H1 (cell line): ENCODE results near the gene RER1. TPM values are rescaled to one million over a fixed set of nuclear protein-coding genes. Genes with fewer than 3 reads are reported as not detected.

Source experiments
- CTCF ChIA-PET: fragments of 300-600 bp; sonication (Branson Sonifier 250); formaldehyde crosslinking; loops from one replicate; lab custom pipeline; 2021; ENCODE audit not compliant: partially characterized antibody; lab: Charles Lee
- POLR2A ChIA-PET: fragments of 300-600 bp; sonication (Branson Sonifier 250); formaldehyde crosslinking; loops from one replicate; lab custom pipeline; 2021; ENCODE audit warnings: inconsistent platforms; ENCODE audit not compliant: partially characterized antibody; lab: Charles Lee
- DNase-seq, 2 experiments: peaks; one replicate each; pipeline versions ENCODE4 v3.0.0 to v3.0.0-alpha.2; 2010 to 2022; ENCODE audit warnings: low spot score in 2 of 2, low read depth in 1 of 2, mixed read lengths in 1 of 2
- FAIRE-seq: peaks from 2 replicates; lab custom pipeline; 2011; peaks lifted over from hg19 to GRCh38; lab: Jason Lieb, UNC
- H2AFZ ChIP-seq: 2 replicates; pipeline ENCODE4 v1.8.1; 2012; ENCODE audit warnings: low read length, inconsistent platforms
- H2AK5ac ChIP-seq: 2 replicates; pipeline ENCODE4 v1.6.1; 2013; ENCODE audit warnings: low read depth, low read length
- H2BK120ac ChIP-seq: replicated peaks from 2 replicates; pipeline ENCODE3; 2013; ENCODE audit warnings: low read depth, low read length, inconsistent platforms
- H2BK12ac ChIP-seq: 2 replicates; pipeline ENCODE4 v1.6.1; 2013; ENCODE audit warnings: low read depth, low read length
- H2BK15ac ChIP-seq: 2 replicates; pipeline ENCODE4 v1.6.1; 2013; ENCODE audit warnings: low read length
- H2BK20ac ChIP-seq: 2 replicates; pipeline ENCODE4 v1.6.1; 2013; ENCODE audit warnings: low read length
- H2BK5ac ChIP-seq: 2 replicates; pipeline ENCODE4 v1.6.1; 2013; ENCODE audit warnings: low read depth, low read length
- H3K14ac ChIP-seq: 2 replicates; pipeline ENCODE4 v1.6.1; 2013; ENCODE audit warnings: inconsistent platforms; ENCODE audit not compliant: insufficient read length
- H3K18ac ChIP-seq: 2 replicates; pipeline ENCODE4 v1.6.1; 2013; ENCODE audit warnings: low read length; ENCODE audit errors: extremely low read depth
- H3K23ac ChIP-seq: 2 replicates; pipeline ENCODE4 v1.6.1; 2013; ENCODE audit warnings: inconsistent platforms; ENCODE audit not compliant: insufficient read length
- H3K23me2 ChIP-seq: 2 replicates; pipeline ENCODE4 v1.6.1; 2013; ENCODE audit warnings: low read depth, low read length
- H3K27ac ChIP-seq: 2 replicates; pipeline ENCODE4 v1.6.1; 2011; ENCODE audit warnings: low read depth, low read length, inconsistent platforms
- H3K27me3 ChIP-seq, 4 experiments: replicated peaks in 1 of 4; 1 replicate in 1 of 4; 2 replicates in 3 of 4; pipeline versions ENCODE4 v1.6.1 to v1.8.1; 2011 to 2013; ENCODE audit warnings: low read length in 3 of 4, mild to moderate bottlenecking in 3 of 4, inconsistent platforms in 2 of 4, mixed read lengths in 2 of 4, moderate library complexity in 1 of 4; ENCODE audit not compliant: control insufficient read depth in 3 of 4, insufficient read depth in 3 of 4; ENCODE audit errors: extremely low read depth in 1 of 4
- H3K36me3 ChIP-seq, 4 experiments: 2 replicates each; pipeline versions ENCODE4 v1.6.1 to v1.8.1; 2011 to 2013; ENCODE audit warnings: mild to moderate bottlenecking in 4 of 4, low read length in 3 of 4, moderate library complexity in 2 of 4, control low read depth in 1 of 4, inconsistent platforms in 1 of 4; ENCODE audit not compliant: insufficient read depth in 4 of 4, control insufficient read depth in 2 of 4
- H3K4ac ChIP-seq: replicated peaks from 2 replicates; pipeline ENCODE3; 2013; ENCODE audit warnings: low read length, low read depth, mixed read lengths, inconsistent platforms; ENCODE audit not compliant: insufficient read length
- H3K4me1 ChIP-seq, 4 experiments: replicated peaks in 1 of 4; 1 replicate in 1 of 4; 2 replicates in 3 of 4; pipeline versions ENCODE4 v1.6.1 to v1.8.1; 2011 to 2013; ENCODE audit warnings: low read length in 3 of 4, inconsistent platforms in 2 of 4, mixed read lengths in 1 of 4; ENCODE audit not compliant: insufficient read depth in 4 of 4, control insufficient read depth in 3 of 4
- H3K4me2 ChIP-seq, 2 experiments: 2 replicates each; pipeline versions ENCODE4 v1.6.1 to v1.8.1; 2011 to 2013; ENCODE audit warnings: low read depth in 2 of 2, low read length in 2 of 2, control low read depth in 1 of 2, inconsistent platforms in 1 of 2, mild to moderate bottlenecking in 1 of 2; ENCODE audit not compliant: insufficient read depth in 1 of 2
- H3K4me3 ChIP-seq, 4 experiments: fragments of 200-600, 300-600 bp in 1 of 4; sonication (generic), shearing (Covaris generic), sonication (Bioruptor Twin) in 1 of 4; 2 replicates each; pipeline versions ENCODE4 v1.5.1 to v1.8.1; 2011 to 2016; ENCODE audit warnings: low read length in 4 of 4, low read depth in 3 of 4, control low read depth in 2 of 4, inconsistent platforms in 2 of 4, mild to moderate bottlenecking in 2 of 4, mixed read lengths in 1 of 4, moderate library complexity in 1 of 4; ENCODE audit not compliant: insufficient read depth in 2 of 4; ENCODE audit errors: extremely low read depth in 1 of 4
- H3K56ac ChIP-seq: replicated peaks from 2 replicates; pipeline ENCODE3; 2013; ENCODE audit warnings: low read depth, mild to moderate bottlenecking, mixed read lengths, low read length, inconsistent platforms; ENCODE audit not compliant: insufficient read length
- H3K79me1 ChIP-seq: 2 replicates; pipeline ENCODE4 v1.6.1; 2013; ENCODE audit warnings: low read depth, low read length, control low read depth
- H3K79me2 ChIP-seq, 2 experiments: 2 replicates each; pipeline versions ENCODE4 v1.6.1 to v1.8.1; 2012 to 2013; ENCODE audit warnings: low read length in 2 of 2, mild to moderate bottlenecking in 2 of 2, inconsistent platforms in 1 of 2; ENCODE audit not compliant: insufficient read depth in 2 of 2, control insufficient read depth in 1 of 2
- H3K9ac ChIP-seq, 4 experiments: replicated peaks in 1 of 4; 1 replicate in 1 of 4; 2 replicates in 3 of 4; pipeline versions ENCODE4 v1.6.1 to v1.8.1; 2011 to 2013; ENCODE audit warnings: low read depth in 3 of 4, low read length in 3 of 4, control low read depth in 2 of 4, mild to moderate bottlenecking in 2 of 4, moderate library complexity in 2 of 4, inconsistent platforms in 1 of 4; ENCODE audit errors: extremely low read depth in 1 of 4
- H3K9me3 ChIP-seq, 2 experiments: 2 replicates each; pipeline versions ENCODE4 v1.6.1 to v1.8.1; 2012 to 2013; ENCODE audit warnings: mild to moderate bottlenecking in 2 of 2, moderate library complexity in 2 of 2, control low read depth in 1 of 2, inconsistent platforms in 1 of 2, low read depth in 1 of 2, low read length in 1 of 2, mixed read lengths in 1 of 2; ENCODE audit not compliant: insufficient read depth in 2 of 2
- H4K20me1 ChIP-seq, 2 experiments: replicated peaks in 1 of 2; 2 replicates each; pipeline versions ENCODE3 to v1.8.1; 2011 to 2013; ENCODE audit warnings: inconsistent platforms in 2 of 2, low read length in 2 of 2, mild to moderate bottlenecking in 1 of 2; ENCODE audit not compliant: insufficient read depth in 2 of 2, control insufficient read depth in 1 of 2
- H4K5ac ChIP-seq: 2 replicates; pipeline ENCODE4 v1.6.1; 2013; ENCODE audit warnings: low read length, low read depth, mixed read lengths, inconsistent platforms; ENCODE audit not compliant: insufficient read length
- H4K8ac ChIP-seq: 2 replicates; pipeline ENCODE4 v1.8.0; 2013; ENCODE audit warnings: mild to moderate bottlenecking, moderate library complexity, low read length, inconsistent platforms; ENCODE audit not compliant: insufficient read depth; ENCODE audit errors: extremely low read depth
- H4K91ac ChIP-seq: replicated peaks from 2 replicates; pipeline ENCODE3; 2013; ENCODE audit warnings: low read length, mixed read lengths, inconsistent platforms; ENCODE audit not compliant: insufficient read length
- CREB1 ChIP-seq: IDR thresholded peaks from 2 replicates; pipeline ENCODE4 v1.6.1; 2012; ENCODE audit warnings: inconsistent platforms
- CTBP2 ChIP-seq: IDR thresholded peaks from 2 replicates; pipeline ENCODE4 v1.7.0; 2011; ENCODE audit warnings: borderline replicate concordance, mild to moderate bottlenecking, moderate library complexity, mixed read lengths, low read length; ENCODE audit not compliant: insufficient read depth, insufficient read length
- NANOG ChIP-seq: IDR thresholded peaks from 2 replicates; pipeline ENCODE4 v1.6.1; 2011; ENCODE audit warnings: low read length, low read depth, mild to moderate bottlenecking, inconsistent platforms; ENCODE audit not compliant: insufficient read depth, poor library complexity, severe bottlenecking
- RXRA ChIP-seq: IDR thresholded peaks from 2 replicates; pipeline ENCODE4 v1.6.1; 2011; ENCODE audit warnings: low read depth, mild to moderate bottlenecking, low read length, moderate library complexity; ENCODE audit not compliant: insufficient read depth
- SP1 ChIP-seq: IDR thresholded peaks from 2 replicates; pipeline ENCODE4 v1.6.1; 2011; ENCODE audit warnings: low read depth, low read length
- SP2 ChIP-seq: IDR thresholded peaks from 2 replicates; pipeline ENCODE4 v1.6.1; 2012; ENCODE audit warnings: mild to moderate bottlenecking, low read length, inconsistent platforms
- TAF1 ChIP-seq: IDR thresholded peaks from 2 replicates; pipeline ENCODE4 v1.6.1; 2011; ENCODE audit warnings: mild to moderate bottlenecking, low read depth, low read length
- TEAD4 ChIP-seq: IDR thresholded peaks from 2 replicates; pipeline ENCODE4 v1.6.1; 2012; ENCODE audit warnings: low read depth, low read length, inconsistent platforms, mixed read lengths
- ZNF274 ChIP-seq: IDR thresholded peaks from 2 replicates; pipeline ENCODE4 v1.7.0; 2012; ENCODE audit warnings: low read length, borderline replicate concordance; ENCODE audit errors: extremely low read depth
- WGBS, 2 experiments: shearing (Covaris generic) in 1 of 2; methylation state at CpG; one replicate each; pipeline versions ENCODE4 v1.1.6 to v1.1.7; 2013 to 2015; ENCODE audit warnings: low lambda C conversion rate in 2 of 2, mixed read lengths in 2 of 2, inconsistent platforms in 1 of 2, low coverage in 1 of 2, missing lambda C conversion rate in 1 of 2; ENCODE audit not compliant: insufficient replicate concordance in 2 of 2, insufficient coverage in 1 of 2, insufficient read length in 1 of 2; ENCODE audit errors: extremely low coverage in 1 of 2, missing lambda C conversion rate in 1 of 2; 5-methylcytosine and 5-hydroxymethylcytosine counted together
- polyA plus RNA-seq, 7 experiments: library from polyadenylated mRNA; depleted of rRNA in 3 of 7; stranded (reverse) in 5 of 7; unstranded in 2 of 7; fragments of >200 nt in 5 of 7; fragments of 200-250 nt in 2 of 7; gene quantifications; 1 replicate in 5 of 7; 2 replicates in 1 of 7; 4 replicates in 1 of 7; pipeline versions ENCODE4 v1.2.1 to v1.2.3, GENCODE V29; 2011 to 2013; ENCODE audit warnings: missing spikeins in 2 of 7, mixed read lengths in 2 of 7
- total RNA-seq: library from RNA; stranded (reverse); fragmentation: NEBNext Ultra II Directional; extraction: Animal tissue kit (Norgen Biotek cat#: 25700); gene quantifications from 2 replicates; pipeline ENCODE4 v1.2.1, GENCODE V29; 2021
- TF ChIP-seq, protein P1 (sequence below): IDR thresholded peaks from 2 replicates; pipeline ENCODE4 v1.6.1; 2011; ENCODE audit warnings: low read length, improper control_type of control experiment
- TF ChIP-seq, protein P2 (sequence below), 3 experiments: IDR thresholded peaks; 1 replicate in 2 of 3; 2 replicates in 1 of 3; pipeline versions ENCODE4 v1.5.1 to v1.6.1; 2011; ENCODE audit warnings: low read length in 3 of 3, mild to moderate bottlenecking in 3 of 3, inconsistent platforms in 2 of 3, low read depth in 1 of 3, moderate library complexity in 1 of 3; ENCODE audit not compliant: insufficient read depth in 1 of 3; ENCODE audit errors: control extremely low read depth in 1 of 3

The RER1 gene
- total and polyA plus RNA-seq, 2 of the 8 experiments (the other 6 are each of a cell fraction or from before 2014, with no cell fraction given) = 102 to 134 TPM

DNA sequence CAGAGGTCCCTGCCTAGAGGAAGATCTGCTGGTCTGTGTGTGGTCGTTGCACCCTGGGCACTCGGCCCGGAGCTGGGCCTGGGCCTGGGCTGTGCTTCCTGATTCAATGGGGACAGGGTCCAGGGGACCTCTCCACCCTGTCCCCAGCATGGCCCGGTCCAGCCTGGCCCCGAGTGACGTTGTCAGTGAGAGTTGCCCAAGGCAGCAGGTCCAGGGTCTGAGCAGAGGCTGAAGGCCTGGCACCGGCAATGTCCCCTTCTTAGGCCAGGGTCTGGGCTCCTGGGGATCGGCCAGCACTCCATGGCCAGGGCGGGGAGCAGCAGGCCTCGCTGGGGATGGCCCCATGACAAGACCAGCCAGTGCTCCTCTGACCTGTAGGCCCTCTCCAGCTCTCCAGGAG, 36.3 kb downstream of the RER1 start:
- Histone ChIP-seq H2BK5ac (no peak overlapping the region), H3K23ac (no peak overlapping the region), H3K9ac (no peak overlapping the region), H4K20me1 (peaks cover 0 to 1% of the 10 kb centered on the region in 2 experiments), H2BK20ac (no peak overlapping the region), H2BK15ac (no peak overlapping the region), H4K91ac (no peak overlapping the region), H4K8ac (no peak overlapping the region), H3K36me3 (no peaks in the 10 kb centered on the region), H3K4ac (no peak overlapping the region), H3K4me3 (no peak overlapping the region), H2AK5ac (no peak overlapping the region), H3K56ac (no peak overlapping the region), H2BK120ac (no peak overlapping the region), H3K9me3 (peaks cover 11 to 27% of the 10 kb centered on the region in 2 experiments; a peak in 3 of 4 replicates), H3K79me1 (no peaks in the 10 kb centered on the region), H3K4me2 (no peak overlapping the region), H2BK12ac (no peak overlapping the region), H3K23me2 (no peaks in the 10 kb centered on the region), H3K27ac (no peak overlapping the region), H3K14ac (no peak overlapping the region), H3K27me3 (0 out of 7 replicates have a peak, but pooled peaks cover 0 to 2% (median 0%) of the 10 kb centered on the region in 4 experiments), H4K5ac (no peak overlapping the region), H3K18ac (no peak overlapping the region), H2AFZ (no peak overlapping the region), H3K4me1 (no peaks in the 10 kb centered on the region), H3K79me2 (no peaks in the 10 kb centered on the region)
- 90% methylated on average over 10 of the region's 10 CpGs; no CpG with 5 or more reads in 1 of the 2 experiments for WGBS, 2 experiments
- FAIRE-seq (no peak), DNase-seq (no peak)
- CTCF ChIA-PET = interaction anchor here (0.6 kb wide), 1 partner anchor 32 kb away, joined by 3 read pairs; no protein-coding TSS in a partner anchor
- POLR2A ChIA-PET = no interaction called here
- TF ChIP-seq CTBP2 = no peak
- no peak for TF ChIP-seq ZNF274
- TF ChIP-seq SP2 = no peak
- TF ChIP-seq, protein P1, sequence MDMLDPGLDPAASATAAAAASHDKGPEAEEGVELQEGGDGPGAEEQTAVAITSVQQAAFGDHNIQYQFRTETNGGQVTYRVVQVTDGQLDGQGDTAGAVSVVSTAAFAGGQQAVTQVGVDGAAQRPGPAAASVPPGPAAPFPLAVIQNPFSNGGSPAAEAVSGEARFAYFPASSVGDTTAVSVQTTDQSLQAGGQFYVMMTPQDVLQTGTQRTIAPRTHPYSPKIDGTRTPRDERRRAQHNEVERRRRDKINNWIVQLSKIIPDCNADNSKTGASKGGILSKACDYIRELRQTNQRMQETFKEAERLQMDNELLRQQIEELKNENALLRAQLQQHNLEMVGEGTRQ = no peak
- TF ChIP-seq, protein P2, sequence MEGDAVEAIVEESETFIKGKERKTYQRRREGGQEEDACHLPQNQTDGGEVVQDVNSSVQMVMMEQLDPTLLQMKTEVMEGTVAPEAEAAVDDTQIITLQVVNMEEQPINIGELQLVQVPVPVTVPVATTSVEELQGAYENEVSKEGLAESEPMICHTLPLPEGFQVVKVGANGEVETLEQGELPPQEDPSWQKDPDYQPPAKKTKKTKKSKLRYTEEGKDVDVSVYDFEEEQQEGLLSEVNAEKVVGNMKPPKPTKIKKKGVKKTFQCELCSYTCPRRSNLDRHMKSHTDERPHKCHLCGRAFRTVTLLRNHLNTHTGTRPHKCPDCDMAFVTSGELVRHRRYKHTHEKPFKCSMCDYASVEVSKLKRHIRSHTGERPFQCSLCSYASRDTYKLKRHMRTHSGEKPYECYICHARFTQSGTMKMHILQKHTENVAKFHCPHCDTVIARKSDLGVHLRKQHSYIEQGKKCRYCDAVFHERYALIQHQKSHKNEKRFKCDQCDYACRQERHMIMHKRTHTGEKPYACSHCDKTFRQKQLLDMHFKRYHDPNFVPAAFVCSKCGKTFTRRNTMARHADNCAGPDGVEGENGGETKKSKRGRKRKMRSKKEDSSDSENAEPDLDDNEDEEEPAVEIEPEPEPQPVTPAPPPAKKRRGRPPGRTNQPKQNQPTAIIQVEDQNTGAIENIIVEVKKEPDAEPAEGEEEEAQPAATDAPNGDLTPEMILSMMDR (IDR thresholded peaks at IDR 0.05; ENCODE audit: control extremely low read depth in 1 of 3, insufficient read depth in 1 of 3, low read depth in 1 of 3, low read length in 3 of 3) = no peak
- TF ChIP-seq SP1 = no peak
- no peak for TF ChIP-seq TAF1
- no peak for TF ChIP-seq CREB1
- no peak for TF ChIP-seq NANOG
- TF ChIP-seq TEAD4 = no peak
- no peak for TF ChIP-seq RXRA
